ENCODE results near the gene TMEM255B.

DNA sequence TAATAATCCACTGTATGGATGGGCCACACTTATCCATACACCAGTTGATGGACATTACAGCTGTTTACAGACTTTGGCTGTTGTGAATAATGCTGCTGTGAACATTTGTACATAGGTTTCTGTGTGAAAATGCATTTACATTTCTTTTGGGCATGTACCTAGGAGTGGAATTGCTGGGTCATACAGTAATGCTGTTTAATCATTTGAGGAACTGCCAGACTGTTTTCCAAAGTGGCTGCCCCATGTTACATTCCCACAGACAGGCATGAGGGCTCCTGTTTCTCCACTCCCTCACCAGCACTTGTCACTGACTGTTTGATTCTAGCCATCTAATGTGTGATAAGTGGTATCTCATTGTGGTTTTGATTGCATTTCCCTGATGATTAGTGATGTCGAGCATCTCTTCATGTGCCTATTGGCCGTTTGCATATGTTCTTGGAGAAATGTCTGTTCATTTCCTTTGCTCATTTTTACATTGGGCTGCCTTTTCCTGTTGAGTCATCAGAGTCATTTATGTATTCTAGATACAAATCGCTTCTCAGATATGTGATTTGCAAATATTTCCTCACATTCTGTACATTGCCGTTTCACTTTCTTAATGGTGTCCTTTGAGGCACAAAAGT lies 12.8 kb downstream of the TMEM255B start:
- TF ChIP-seq POLR2AphosphoS5 (IDR thresholded peaks at IDR 0.05) (no peak), POLR2A (IDR thresholded peaks at IDR 0.05) (no peak)
- TF ChIP-seq, protein P1, sequence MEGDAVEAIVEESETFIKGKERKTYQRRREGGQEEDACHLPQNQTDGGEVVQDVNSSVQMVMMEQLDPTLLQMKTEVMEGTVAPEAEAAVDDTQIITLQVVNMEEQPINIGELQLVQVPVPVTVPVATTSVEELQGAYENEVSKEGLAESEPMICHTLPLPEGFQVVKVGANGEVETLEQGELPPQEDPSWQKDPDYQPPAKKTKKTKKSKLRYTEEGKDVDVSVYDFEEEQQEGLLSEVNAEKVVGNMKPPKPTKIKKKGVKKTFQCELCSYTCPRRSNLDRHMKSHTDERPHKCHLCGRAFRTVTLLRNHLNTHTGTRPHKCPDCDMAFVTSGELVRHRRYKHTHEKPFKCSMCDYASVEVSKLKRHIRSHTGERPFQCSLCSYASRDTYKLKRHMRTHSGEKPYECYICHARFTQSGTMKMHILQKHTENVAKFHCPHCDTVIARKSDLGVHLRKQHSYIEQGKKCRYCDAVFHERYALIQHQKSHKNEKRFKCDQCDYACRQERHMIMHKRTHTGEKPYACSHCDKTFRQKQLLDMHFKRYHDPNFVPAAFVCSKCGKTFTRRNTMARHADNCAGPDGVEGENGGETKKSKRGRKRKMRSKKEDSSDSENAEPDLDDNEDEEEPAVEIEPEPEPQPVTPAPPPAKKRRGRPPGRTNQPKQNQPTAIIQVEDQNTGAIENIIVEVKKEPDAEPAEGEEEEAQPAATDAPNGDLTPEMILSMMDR (IDR thresholded peaks at IDR 0.05): no peak

All from prostate gland (tissue), 2 donors.